ENCODE data around the gene CA12.
"Not testable (repeated sequence)": the region's sequence is repeated elsewhere in the genome, so short reads cannot be mapped to it uniquely, and the experiment has no call there.

Gene CA12

GRCh38 chr15:63320981-63321380 is 60.7 kb downstream of the CA12 start:
- H3K4me1 ChIP-seq (ENCODE audit: control insufficient read depth, insufficient read depth, low read length); H3K4me3 ChIP-seq (ENCODE audit: low read length in 2 of 2); H3K27ac ChIP-seq (ENCODE audit: low read length); H3K9ac ChIP-seq (ENCODE audit: low read length in 2 of 2); H3K9me3 ChIP-seq (ENCODE audit: control insufficient read depth in 2 of 2, low read length in 2 of 2); H3K27me3 ChIP-seq (ENCODE audit: control insufficient read depth in 1 of 2, insufficient read depth in 2 of 2, low read length in 2 of 2); H3K36me3 ChIP-seq (ENCODE audit: control insufficient read depth in 2 of 2, insufficient read depth in 2 of 2, low read length in 2 of 2): not testable (repeated sequence)

DNA sequence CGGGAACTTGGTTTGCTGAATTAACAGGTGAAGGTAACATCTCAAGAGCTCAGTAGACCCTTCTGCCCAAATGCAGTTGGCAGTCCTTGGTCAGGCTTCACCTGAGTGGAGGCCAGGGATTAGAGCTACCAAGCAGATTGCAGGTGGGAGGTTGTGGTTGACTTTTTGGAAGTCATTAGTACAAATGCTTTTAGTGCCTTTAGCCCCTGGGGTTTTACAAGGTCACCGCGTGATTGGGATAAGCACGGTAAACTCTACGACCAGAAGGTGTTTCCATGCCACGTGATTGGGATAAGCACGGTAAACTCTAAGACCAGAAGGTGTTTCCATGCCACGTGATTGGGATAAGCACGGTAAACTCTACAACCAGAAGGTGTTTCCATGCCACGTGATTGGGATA is 61.2 kb downstream of the CA12 start:
- not testable (repeated sequence) for H3K9ac ChIP-seq (ENCODE audit: low read length in 2 of 2); H3K27me3 ChIP-seq (ENCODE audit: control insufficient read depth in 1 of 2, insufficient read depth in 2 of 2, low read length in 2 of 2); H3K9me3 ChIP-seq (ENCODE audit: control insufficient read depth in 2 of 2, low read length in 2 of 2); H3K4me3 ChIP-seq (ENCODE audit: low read length in 2 of 2); H3K36me3 ChIP-seq (ENCODE audit: control insufficient read depth in 2 of 2, insufficient read depth in 2 of 2, low read length in 2 of 2); H3K4me1 ChIP-seq (ENCODE audit: control insufficient read depth, insufficient read depth, low read length); H3K27ac ChIP-seq (ENCODE audit: low read length)

- H3K4me1 ChIP-seq (ENCODE audit: control insufficient read depth, insufficient read depth, low read length) = peaks cover 4% of the 10 kb centered on the region
- H3K27me3 ChIP-seq (ENCODE audit: control insufficient read depth in 1 of 2, insufficient read depth in 2 of 2, low read length in 2 of 2) = peaks cover 0 to 2% of the 10 kb centered on the region in 2 donors
- H3K27ac ChIP-seq (ENCODE audit: low read length) = no peak overlapping the region
- H3K9me3 ChIP-seq (ENCODE audit: control insufficient read depth in 2 of 2, low read length in 2 of 2) = no peaks in the 10 kb centered on the region
- H3K4me3 ChIP-seq (ENCODE audit: low read length in 2 of 2) = no peak overlapping the region
- H3K36me3 ChIP-seq (ENCODE audit: control insufficient read depth in 2 of 2, insufficient read depth in 2 of 2, low read length in 2 of 2) = no peaks in the 10 kb centered on the region
- H3K9ac ChIP-seq (ENCODE audit: low read length in 2 of 2) = no peak overlapping the region
Measured at GRCh38 chr15:63319065-63319464, 62.6 kb downstream of the CA12 start.

DNA sequence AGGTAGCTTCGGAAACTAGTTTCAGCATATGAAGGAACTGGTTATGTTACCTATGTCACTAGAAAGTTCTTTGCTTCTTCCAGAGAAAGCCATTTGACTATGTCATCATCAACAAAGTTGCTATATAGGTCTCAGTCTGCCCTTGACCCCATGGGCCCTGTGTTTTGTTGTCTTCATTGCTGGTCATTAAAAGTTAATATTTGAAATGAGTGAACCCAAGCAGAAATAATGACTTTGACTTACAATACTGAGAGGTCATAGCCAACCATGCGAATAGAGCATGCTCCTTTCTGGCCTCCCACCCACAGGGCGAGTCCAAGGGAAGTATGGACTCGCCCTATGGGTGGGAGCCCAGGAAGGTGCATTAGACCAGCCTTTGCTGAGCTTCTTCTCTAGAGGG is 63.3 kb downstream of the CA12 start:
- no peak overlapping the region for H3K27ac ChIP-seq (ENCODE audit: low read length)
- H3K4me3 ChIP-seq (ENCODE audit: low read length in 2 of 2) = no peak overlapping the region
- H3K9ac ChIP-seq (ENCODE audit: low read length in 2 of 2) = no peak overlapping the region

DNA sequence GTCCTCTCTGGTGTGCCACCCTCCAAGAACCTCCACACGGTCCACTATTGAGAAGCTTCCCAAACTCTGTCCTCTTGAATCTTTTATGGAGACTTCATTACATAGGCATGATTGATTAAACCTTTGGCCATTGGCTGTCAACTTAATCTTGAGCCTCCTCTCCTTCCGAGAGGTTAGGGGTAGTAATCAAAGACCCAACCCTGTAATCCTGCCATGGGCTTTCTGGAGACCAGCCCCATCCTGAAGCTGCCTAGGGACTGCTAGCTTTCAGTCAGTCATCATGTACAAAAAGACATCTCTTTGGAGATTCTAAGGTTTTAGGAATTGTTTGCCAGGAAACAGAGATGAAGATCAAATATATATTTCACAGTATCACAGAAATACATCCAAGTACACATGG is 67.2 kb downstream of the CA12 start:
- Histone ChIP-seq H3K4me1 (ENCODE audit: control insufficient read depth, insufficient read depth, low read length) (no peaks in the 10 kb centered on the region), H3K36me3 (ENCODE audit: control insufficient read depth in 2 of 2, insufficient read depth in 2 of 2, low read length in 2 of 2) (no peaks in the 10 kb centered on the region), H3K27ac (ENCODE audit: low read length) (no peak overlapping the region)

More for the DNA sequence above, 63.3 kb downstream of the CA12 start:
- peaks cover 0 to 2% of the 10 kb centered on the region in 2 donors for H3K27me3 ChIP-seq (ENCODE audit: control insufficient read depth in 1 of 2, insufficient read depth in 2 of 2, low read length in 2 of 2)
- H3K36me3 ChIP-seq (ENCODE audit: control insufficient read depth in 2 of 2, insufficient read depth in 2 of 2, low read length in 2 of 2) = no peaks in the 10 kb centered on the region
- no peaks in the 10 kb centered on the region for H3K9me3 ChIP-seq (ENCODE audit: control insufficient read depth in 2 of 2, low read length in 2 of 2)
- no peaks in the 10 kb centered on the region for H3K4me1 ChIP-seq (ENCODE audit: control insufficient read depth, insufficient read depth, low read length)

DNA sequence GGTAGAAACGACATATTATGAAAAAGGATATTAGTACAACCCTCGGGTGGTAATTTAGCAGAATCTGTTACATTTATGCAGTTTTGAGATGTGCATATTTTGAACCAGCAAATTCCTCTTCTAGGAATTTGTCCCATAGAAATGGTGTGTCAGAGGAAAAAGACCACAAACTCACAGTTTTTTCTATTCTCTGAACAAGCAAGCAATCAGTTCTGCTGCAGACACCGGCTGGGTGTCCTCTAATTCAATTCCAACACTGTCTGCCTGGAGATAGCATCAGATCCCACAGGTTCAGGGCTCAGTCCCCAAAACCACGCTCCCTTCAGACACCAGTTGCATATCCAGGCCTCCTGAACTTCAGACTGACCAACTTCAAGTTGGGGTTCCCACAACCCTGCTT is 67.8 kb downstream of the CA12 start:
- no peaks in the 10 kb centered on the region for H3K27me3 ChIP-seq (ENCODE audit: control insufficient read depth in 1 of 2, insufficient read depth in 2 of 2, low read length in 2 of 2)
- no peaks in the 10 kb centered on the region for H3K36me3 ChIP-seq (ENCODE audit: control insufficient read depth in 2 of 2, insufficient read depth in 2 of 2, low read length in 2 of 2)
- H3K4me1 ChIP-seq (ENCODE audit: control insufficient read depth, insufficient read depth, low read length) = no peaks in the 10 kb centered on the region
- H3K9me3 ChIP-seq (ENCODE audit: control insufficient read depth in 2 of 2, low read length in 2 of 2) = no peaks in the 10 kb centered on the region
- no peak overlapping the region for H3K4me3 ChIP-seq (ENCODE audit: low read length in 2 of 2)
- no peak overlapping the region for H3K9ac ChIP-seq (ENCODE audit: low read length in 2 of 2)
- H3K27ac ChIP-seq (ENCODE audit: low read length) = no peak overlapping the region

More for the DNA sequence above, 67.2 kb downstream of the CA12 start:
- H3K4me3 ChIP-seq (ENCODE audit: low read length in 2 of 2) = no peak overlapping the region
- H3K9me3 ChIP-seq (ENCODE audit: control insufficient read depth in 2 of 2, low read length in 2 of 2) = no peaks in the 10 kb centered on the region
- no peak overlapping the region for H3K9ac ChIP-seq (ENCODE audit: low read length in 2 of 2)
- no peaks in the 10 kb centered on the region for H3K27me3 ChIP-seq (ENCODE audit: control insufficient read depth in 1 of 2, insufficient read depth in 2 of 2, low read length in 2 of 2)

DNA sequence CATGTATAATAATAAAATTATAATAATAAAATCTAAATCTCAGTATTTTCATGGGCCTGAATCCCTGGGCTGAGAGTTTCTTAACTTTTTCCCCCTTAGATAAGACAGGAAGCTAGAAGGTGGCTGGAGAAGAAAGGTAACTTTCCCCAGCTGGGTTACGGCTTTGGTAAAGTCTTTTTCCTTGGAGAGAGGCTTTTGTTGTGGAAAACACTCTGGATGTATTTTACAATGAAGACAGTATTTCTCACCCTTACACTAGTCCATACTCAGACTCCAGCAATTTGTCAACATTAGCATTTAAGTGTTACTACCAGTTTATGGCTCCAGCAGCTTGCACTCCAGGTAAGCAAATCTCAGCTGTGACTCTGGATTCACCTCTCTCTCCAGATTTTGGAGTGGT is 69.4 kb downstream of the CA12 start:
- Histone ChIP-seq H3K36me3 (ENCODE audit: control insufficient read depth in 2 of 2, insufficient read depth in 2 of 2, low read length in 2 of 2) (peaks cover 0 to 2% of the 10 kb centered on the region in 2 donors), H3K27ac (ENCODE audit: low read length) (no peak overlapping the region), H3K4me1 (ENCODE audit: control insufficient read depth, insufficient read depth, low read length) (no peaks in the 10 kb centered on the region), H3K9ac (ENCODE audit: low read length in 2 of 2) (no peak overlapping the region), H3K4me3 (ENCODE audit: low read length in 2 of 2) (no peak overlapping the region), H3K27me3 (ENCODE audit: control insufficient read depth in 1 of 2, insufficient read depth in 2 of 2, low read length in 2 of 2) (no peaks in the 10 kb centered on the region), H3K9me3 (ENCODE audit: control insufficient read depth in 2 of 2, low read length in 2 of 2) (no peaks in the 10 kb centered on the region)

GRCh38 chr15:63310646-63311045 is 71.0 kb downstream of the CA12 start:
- Histone ChIP-seq H3K4me3 (ENCODE audit: low read length in 2 of 2) (no peak overlapping the region), H3K27ac (ENCODE audit: low read length) (no peak overlapping the region), H3K9me3 (ENCODE audit: control insufficient read depth in 2 of 2, low read length in 2 of 2) (no peaks in the 10 kb centered on the region), H3K4me1 (ENCODE audit: control insufficient read depth, insufficient read depth, low read length) (no peaks in the 10 kb centered on the region), H3K9ac (ENCODE audit: low read length in 2 of 2) (no peak overlapping the region), H3K36me3 (ENCODE audit: control insufficient read depth in 2 of 2, insufficient read depth in 2 of 2, low read length in 2 of 2) (peaks cover 11 to 12% of the 10 kb centered on the region in 2 donors), H3K27me3 (ENCODE audit: control insufficient read depth in 1 of 2, insufficient read depth in 2 of 2, low read length in 2 of 2) (no peaks in the 10 kb centered on the region)

DNA sequence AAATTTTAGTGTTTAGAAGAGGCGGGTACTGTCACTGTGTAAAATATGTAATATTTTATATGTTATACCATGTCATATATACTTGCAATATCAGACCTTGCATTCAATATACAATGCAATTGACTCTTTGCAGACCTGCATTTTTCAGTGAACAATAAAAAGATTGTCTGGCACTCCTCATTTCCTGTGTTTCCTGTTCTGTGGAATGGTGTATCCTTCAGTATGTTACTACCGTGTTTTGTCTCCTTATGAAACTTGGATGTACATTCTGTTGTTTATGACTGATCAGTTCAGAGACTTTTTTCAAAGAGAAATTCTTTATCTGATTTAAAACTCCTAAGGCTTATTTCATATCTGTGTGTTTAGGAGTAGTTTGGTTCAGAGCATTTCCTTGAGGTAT is 72.7 kb downstream of the CA12 start:
- Histone ChIP-seq H3K27me3 (ENCODE audit: control insufficient read depth in 1 of 2, insufficient read depth in 2 of 2, low read length in 2 of 2) (no peaks in the 10 kb centered on the region), H3K4me3 (ENCODE audit: low read length in 2 of 2) (no peak overlapping the region), H3K9me3 (ENCODE audit: control insufficient read depth in 2 of 2, low read length in 2 of 2) (no peaks in the 10 kb centered on the region), H3K36me3 (ENCODE audit: control insufficient read depth in 2 of 2, insufficient read depth in 2 of 2, low read length in 2 of 2) (peaks cover 20 to 22% of the 10 kb centered on the region in 2 donors), H3K9ac (ENCODE audit: low read length in 2 of 2) (no peak overlapping the region), H3K4me1 (ENCODE audit: control insufficient read depth, insufficient read depth, low read length) (no peaks in the 10 kb centered on the region), H3K27ac (ENCODE audit: low read length) (no peak overlapping the region)

- no peaks in the 10 kb centered on the region for H3K27me3 ChIP-seq (ENCODE audit: control insufficient read depth in 1 of 2, insufficient read depth in 2 of 2, low read length in 2 of 2)
- no peak overlapping the region for H3K9ac ChIP-seq (ENCODE audit: low read length in 2 of 2)
- H3K36me3 ChIP-seq (ENCODE audit: control insufficient read depth in 2 of 2, insufficient read depth in 2 of 2, low read length in 2 of 2) = peaks cover 22 to 25% of the 10 kb centered on the region in 2 donors
- H3K4me3 ChIP-seq (ENCODE audit: low read length in 2 of 2) = no peak overlapping the region
- no peaks in the 10 kb centered on the region for H3K9me3 ChIP-seq (ENCODE audit: control insufficient read depth in 2 of 2, low read length in 2 of 2)
- no peak overlapping the region for H3K27ac ChIP-seq (ENCODE audit: low read length)
- H3K4me1 ChIP-seq (ENCODE audit: control insufficient read depth, insufficient read depth, low read length) = no peaks in the 10 kb centered on the region
Measured at GRCh38 chr15:63308491-63308890, 73.2 kb downstream of the CA12 start.

GRCh38 chr15:63306492-63307073 is 75.1 kb downstream of the CA12 start:
- Histone ChIP-seq H3K4me3 (ENCODE audit: low read length in 2 of 2) (no peak overlapping the region), H3K27me3 (ENCODE audit: control insufficient read depth in 1 of 2, insufficient read depth in 2 of 2, low read length in 2 of 2) (no peaks in the 10 kb centered on the region), H3K27ac (ENCODE audit: low read length) (no peak overlapping the region), H3K9me3 (ENCODE audit: control insufficient read depth in 2 of 2, low read length in 2 of 2) (no peaks in the 10 kb centered on the region), H3K4me1 (ENCODE audit: control insufficient read depth, insufficient read depth, low read length) (no peaks in the 10 kb centered on the region), H3K36me3 (ENCODE audit: control insufficient read depth in 2 of 2, insufficient read depth in 2 of 2, low read length in 2 of 2) (peaks cover 33% of the 10 kb centered on the region in 2 donors), H3K9ac (ENCODE audit: low read length in 2 of 2) (no peak overlapping the region)

Measured in stomach smooth muscle (tissue), 2 donors.